Neural cell (in vitro differentiated cells): ENCODE measurements around the gene SLC4A3. TPM values are rescaled to one million over a fixed set of nuclear protein-coding genes. Genes with fewer than 3 reads are reported as not detected.

Source experiments
- H2AFZ ChIP-seq: fragments of 200-600, 300-800 bp; sonication (generic), shearing (Covaris generic); 2 replicates; pipeline ENCODE4 v1.6.0; 2014; ENCODE audit warnings: low read depth, mild to moderate bottlenecking, antibody characterized with exemption, low read length, moderate library complexity
- H3F3A ChIP-seq: fragments of 200-600 bp; shearing (Covaris generic); 2 replicates; pipeline ENCODE4 v1.6.1; 2016; ENCODE audit warnings: mild to moderate bottlenecking, moderate library complexity, mixed read lengths, antibody characterized with exemption, low read length; ENCODE audit not compliant: insufficient read depth, poor library complexity, severe bottlenecking
- H3K27ac ChIP-seq: fragments of 200-600, 300-800 bp; sonication (generic), shearing (Covaris generic); 2 replicates; pipeline ENCODE4 v1.5.1; 2014; ENCODE audit warnings: mild to moderate bottlenecking, low read length, moderate library complexity
- H3K27me3 ChIP-seq: fragments of 300-800, 200-600 bp; sonication (generic), shearing (Covaris generic); 2 replicates; pipeline ENCODE4 v1.6.0; 2014; ENCODE audit warnings: mild to moderate bottlenecking, low read depth, low read length, moderate library complexity; ENCODE audit not compliant: insufficient read depth
- H3K36me3 ChIP-seq: fragments of 300-800, 200-600 bp; sonication (generic), shearing (Covaris generic); 2 replicates; pipeline ENCODE4 v1.5.1; 2014; ENCODE audit warnings: mild to moderate bottlenecking, antibody characterized with exemption, low read length, moderate library complexity; ENCODE audit not compliant: insufficient read depth
- H3K4me2 ChIP-seq: fragments of 300-800, 200-600 bp; sonication (generic), shearing (Covaris generic); 2 replicates; pipeline ENCODE4 v1.6.0; 2014; ENCODE audit warnings: mild to moderate bottlenecking, low read length
- H3K4me3 ChIP-seq: fragments of 300-800, 200-600 bp; sonication (generic), shearing (Covaris generic); 2 replicates; pipeline ENCODE4 v1.5.1; 2014; ENCODE audit warnings: mild to moderate bottlenecking, low read length, moderate library complexity
- H3K79me2 ChIP-seq: fragments of 200-600 bp; shearing (Covaris generic); replicated peaks from 2 replicates; pipeline ENCODE4 v1.6.0; 2014; ENCODE audit warnings: mild to moderate bottlenecking, low read length, moderate library complexity; ENCODE audit not compliant: insufficient read depth
- H3K9ac ChIP-seq: fragments of 300-800, 200-600 bp; sonication (generic), shearing (Covaris generic); 2 replicates; pipeline ENCODE4 v1.6.1; 2016; ENCODE audit warnings: mild to moderate bottlenecking, low read length, mixed read lengths
- H3K9me2 ChIP-seq: fragments of 200-600 bp; shearing (Covaris generic); 2 replicates; pipeline ENCODE4 v1.6.1; 2016; ENCODE audit warnings: mild to moderate bottlenecking, low read length, mixed read lengths; ENCODE audit not compliant: insufficient read depth
- H3K9me3 ChIP-seq: fragments of 200-600, 300-800 bp; sonication (generic), shearing (Covaris generic); 2 replicates; pipeline ENCODE4 v1.6.1; 2016; ENCODE audit warnings: mild to moderate bottlenecking, mixed run types, low read length, moderate library complexity, mixed read lengths
- H4K20me1 ChIP-seq: fragments of 200-600 bp; shearing (Covaris generic); 2 replicates; pipeline ENCODE4 v1.6.1; 2016; ENCODE audit warnings: mild to moderate bottlenecking, mixed run types; ENCODE audit not compliant: insufficient read depth
- CTCF ChIP-seq: fragments of 450-650 bp; IDR thresholded peaks from 2 replicates; pipeline ENCODE4 v1.5.1; 2014; ENCODE audit warnings: antibody characterized with exemption, mild to moderate bottlenecking, moderate library complexity; ENCODE audit not compliant: poor library complexity, severe bottlenecking
- EP300 ChIP-seq: fragments of 450-650 bp; conservative IDR thresholded peaks from 2 replicates; pipeline ENCODE4 v1.6.1; 2014; ENCODE audit warnings: antibody characterized with exemption, mild to moderate bottlenecking, moderate library complexity; ENCODE audit not compliant: poor library complexity, severe bottlenecking
- EZH2 ChIP-seq: fragments of 200-600, 300-800 bp; shearing (Covaris generic), sonication (generic); IDR thresholded peaks from 2 replicates; pipeline ENCODE4 v1.6.1; 2014; ENCODE audit warnings: antibody characterized with exemption, low read length, borderline replicate concordance, mild to moderate bottlenecking; ENCODE audit not compliant: insufficient read depth, poor library complexity, severe bottlenecking
- MXI1 ChIP-seq: fragments of 450-650 bp; conservative IDR thresholded peaks from 2 replicates; pipeline ENCODE4 v1.6.1; 2014; ENCODE audit warnings: antibody characterized with exemption, mild to moderate bottlenecking; ENCODE audit not compliant: poor library complexity, severe bottlenecking
- POLR2AphosphoS5 ChIP-seq: IDR thresholded peaks from 2 replicates; pipeline ENCODE4 v1.6.1; 2012
- RAD21 ChIP-seq: fragments of 450-650 bp; conservative IDR thresholded peaks from 2 replicates; pipeline ENCODE4 v1.6.1; 2014; ENCODE audit warnings: antibody characterized with exemption, mild to moderate bottlenecking, moderate library complexity
- REST ChIP-seq: IDR thresholded peaks from 2 replicates; pipeline ENCODE4 v1.6.1; 2012; ENCODE audit warnings: borderline replicate concordance
- SMC3 ChIP-seq: fragments of 450-650 bp; conservative IDR thresholded peaks from 2 replicates; pipeline ENCODE4 v1.6.1; 2014; ENCODE audit warnings: antibody characterized with exemption, mild to moderate bottlenecking, moderate library complexity; ENCODE audit not compliant: poor library complexity
- TAF1 ChIP-seq: IDR thresholded peaks from 2 replicates; pipeline ENCODE4 v1.6.1; 2012; ENCODE audit warnings: low read depth
- polyA plus RNA-seq: library from polyadenylated mRNA; depleted of rRNA; stranded (reverse); fragments of >200 nt; gene quantifications from 2 replicates; pipeline ENCODE4 v1.2.3, GENCODE V29; 2014

Gene SLC4A3
- polyA plus RNA-seq, 1 donor from 2014 or later, result 18.7 TPM

DNA sequence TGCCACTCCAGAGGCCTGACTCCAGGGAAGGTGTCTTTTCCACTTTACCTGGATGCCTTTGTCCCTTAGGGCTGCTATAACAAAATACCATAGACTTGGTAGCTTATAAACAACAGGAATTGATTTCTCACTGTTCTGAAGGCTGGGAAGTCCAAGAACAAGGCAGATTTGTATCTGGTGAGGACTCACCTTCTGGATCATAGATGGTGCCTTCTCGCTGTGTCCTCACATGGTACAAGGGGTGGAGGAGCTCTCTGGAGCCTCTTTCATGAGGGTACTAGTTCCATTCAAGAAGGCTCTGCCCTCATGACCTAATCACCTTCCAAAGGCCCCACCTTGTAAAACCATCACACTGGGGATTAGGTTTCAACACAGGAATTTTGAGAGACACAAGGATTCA is 52.1 kb downstream of the SLC4A3 start:
- Histone ChIP-seq H3F3A (no peaks in the 10 kb centered on the region), H3K4me2 (no peak overlapping the region), H3K9me3 (no peaks in the 10 kb centered on the region), H3K9me2 (no peaks in the 10 kb centered on the region), H3K9ac (no peak overlapping the region), H3K79me2 (no peaks in the 10 kb centered on the region), H3K27me3 (no peaks in the 10 kb centered on the region), H3K27ac (no peak overlapping the region), H4K20me1 (no peaks in the 10 kb centered on the region), H2AFZ (no peak overlapping the region), H3K4me3 (no peak overlapping the region), H3K36me3 (no peaks in the 10 kb centered on the region)
- no peak for TF ChIP-seq REST
- TF ChIP-seq SMC3, result no peak
- no peak for TF ChIP-seq TAF1
- TF ChIP-seq CTCF, result no peak
- TF ChIP-seq MXI1, result no peak
- TF ChIP-seq POLR2AphosphoS5, result no peak
- TF ChIP-seq EZH2, result no peak
- no peak for TF ChIP-seq EP300
- TF ChIP-seq RAD21, result no peak

- no peak overlapping the region for H3K9ac ChIP-seq
- no peak overlapping the region for H3K4me2 ChIP-seq
- no peaks in the 10 kb centered on the region for H4K20me1 ChIP-seq
- H3K9me2 ChIP-seq, result no peaks in the 10 kb centered on the region
- no peaks in the 10 kb centered on the region for H3K9me3 ChIP-seq
- H3K27me3 ChIP-seq, result no peaks in the 10 kb centered on the region
- TF ChIP-seq EZH2, result no peak
- TF ChIP-seq EP300, result no peak
- TF ChIP-seq RAD21, result no peak
- H3K27ac ChIP-seq, result no peak overlapping the region
- no peaks in the 10 kb centered on the region for H3K36me3 ChIP-seq
- H3K79me2 ChIP-seq, result no peaks in the 10 kb centered on the region
- no peak overlapping the region for H3K4me3 ChIP-seq
- no peak overlapping the region for H2AFZ ChIP-seq
- H3F3A ChIP-seq, result no peaks in the 10 kb centered on the region
Observed at GRCh38 chr2:219680958-219681693, 53.7 kb downstream of the SLC4A3 start.
